IMR-90 (cell line): Measurements from ENCODE around the gene ISG20. TPM values are rescaled to one million over a fixed set of nuclear protein-coding genes. Genes with fewer than 3 reads are reported as not detected.

Experiments
- ATAC-seq: fragments of 200-7000 bp; cut with Tn5 transposase; 2 replicates; pipeline ENCODE4 v1.9.1; 2020; ENCODE audit warnings: low read depth, mild to moderate bottlenecking, moderate library complexity
- BruUV-seq: library from RNA; stranded (reverse); fragments of 400-500 nt; replicated peaks from 2 replicates; lab custom pipeline; 2021; lab: Mats Ljungman, UMichigan
- CTCF ChIA-PET: fragments of 300-600 bp; formaldehyde crosslinking; extraction: SDS; loops from one replicate; lab custom pipeline; 2021; ENCODE audit warnings: antibody characterized with exemption; lab: Yijun Ruan, JAX
- POLR2A ChIA-PET: fragments of 300-600 bp; sonication (Branson Sonifier 250); formaldehyde crosslinking; loops from one replicate; lab custom pipeline; 2022; ENCODE audit warnings: antibody characterized with exemption; ENCODE audit not compliant: unreplicated experiment; lab: Charles Lee
- DNase-seq: peaks from one replicate; pipeline ENCODE4 v3.0.0; 2013
- H2AFZ ChIP-seq: replicated peaks from 2 replicates; pipeline ENCODE3; 2013; ENCODE audit warnings: low read length, mild to moderate bottlenecking; ENCODE audit not compliant: poor library complexity
- H2AK5ac ChIP-seq: 2 replicates; pipeline ENCODE4 v1.6.1; 2013; ENCODE audit warnings: low read depth, low read length, inconsistent platforms
- H2AK9ac ChIP-seq: replicated peaks from 2 replicates; pipeline ENCODE3; 2013; ENCODE audit warnings: mild to moderate bottlenecking, low read depth, low read length, moderate library complexity; ENCODE audit not compliant: poor library complexity
- H2BK120ac ChIP-seq: 2 replicates; pipeline ENCODE4 v1.6.1; 2013; ENCODE audit warnings: low read depth, low read length, inconsistent platforms
- H2BK15ac ChIP-seq: 3 replicates; pipeline ENCODE4 v1.6.1; 2013; ENCODE audit warnings: low read depth, low read length, inconsistent platforms
- H2BK20ac ChIP-seq: 2 replicates; pipeline ENCODE4 v1.6.1; 2013; ENCODE audit warnings: low read depth, mild to moderate bottlenecking, inconsistent platforms, low read length, moderate library complexity
- H2BK5ac ChIP-seq: 2 replicates; pipeline ENCODE4 v1.6.1; 2013; ENCODE audit warnings: mild to moderate bottlenecking, low read depth, low read length, inconsistent platforms; ENCODE audit not compliant: poor library complexity, severe bottlenecking
- H3K14ac ChIP-seq: replicated peaks from 2 replicates; pipeline ENCODE4 v1.6.1; 2013; ENCODE audit warnings: low read depth, low read length, inconsistent platforms
- H3K18ac ChIP-seq: 2 replicates; pipeline ENCODE4 v1.6.1; 2013; ENCODE audit warnings: low read depth, low read length, control low read depth
- H3K23ac ChIP-seq: 2 replicates; pipeline ENCODE4 v1.6.1; 2013; ENCODE audit warnings: low read depth, low read length, inconsistent platforms
- H3K27ac ChIP-seq: 2 replicates; pipeline ENCODE4 v1.5.1; 2013; ENCODE audit warnings: mild to moderate bottlenecking, control low read depth, low read length; ENCODE audit not compliant: insufficient read depth
- H3K27me3 ChIP-seq: 2 replicates; pipeline ENCODE4 v1.6.1; 2013; ENCODE audit warnings: low read length; ENCODE audit not compliant: control insufficient read depth, insufficient read depth
- H3K36me3 ChIP-seq: 2 replicates; pipeline ENCODE4 v1.6.1; 2013; ENCODE audit warnings: low read length, mixed read lengths; ENCODE audit not compliant: control insufficient read depth, insufficient read depth
- H3K4ac ChIP-seq: 2 replicates; pipeline ENCODE4 v1.6.1; 2013; ENCODE audit warnings: low read depth, low read length, inconsistent platforms
- H3K4me1 ChIP-seq: 2 replicates; pipeline ENCODE4 v1.6.1; 2013; ENCODE audit warnings: low read length, mixed read lengths; ENCODE audit not compliant: control insufficient read depth, insufficient read depth
- H3K4me2 ChIP-seq: 2 replicates; pipeline ENCODE4 v1.6.1; 2013; ENCODE audit warnings: low read depth, mild to moderate bottlenecking, control low read depth, low read length, moderate library complexity
- H3K4me3 ChIP-seq: 2 replicates; pipeline ENCODE4 v1.5.1; 2013; ENCODE audit warnings: low read depth, mild to moderate bottlenecking, control low read depth, low read length, moderate library complexity; ENCODE audit not compliant: insufficient read depth
- H3K56ac ChIP-seq: 2 replicates; pipeline ENCODE4 v1.6.1; 2013; ENCODE audit warnings: low read length, inconsistent platforms; ENCODE audit not compliant: insufficient read depth; ENCODE audit errors: extremely low read depth
- H3K79me1 ChIP-seq, 2 experiments: 2 replicates each; pipeline ENCODE4 v1.6.1; 2013; ENCODE audit warnings: low read length in 2 of 2, inconsistent platforms in 1 of 2, low read depth in 1 of 2
- H3K9ac ChIP-seq: 2 replicates; pipeline ENCODE4 v1.6.1; 2013; ENCODE audit warnings: low read depth, low read length, control low read depth
- H3K9me1 ChIP-seq: 2 replicates; pipeline ENCODE4 v1.6.1; 2013; ENCODE audit warnings: low read length, inconsistent platforms; ENCODE audit not compliant: insufficient read depth
- H3K9me3 ChIP-seq: 2 replicates; pipeline ENCODE4 v1.6.1; 2013; ENCODE audit warnings: low read length; ENCODE audit not compliant: control insufficient read depth, insufficient read depth
- H4K20me1 ChIP-seq: 2 replicates; pipeline ENCODE4 v1.6.1; 2013; ENCODE audit warnings: low read length, inconsistent platforms; ENCODE audit not compliant: insufficient read depth
- H4K5ac ChIP-seq: 2 replicates; pipeline ENCODE4 v1.6.1; 2013; ENCODE audit warnings: mild to moderate bottlenecking, low read depth, low read length, control low read depth
- H4K8ac ChIP-seq, 2 experiments: 2 replicates each; pipeline ENCODE4 v1.6.1; 2013; ENCODE audit warnings: low read depth in 2 of 2, low read length in 2 of 2, control low read depth in 1 of 2, inconsistent platforms in 1 of 2
- H4K91ac ChIP-seq: 2 replicates; pipeline ENCODE4 v1.6.1; 2013; ENCODE audit warnings: low read depth, low read length, inconsistent platforms; ENCODE audit not compliant: insufficient read depth
- BHLHE40 ChIP-seq: fragments of 150-350 bp; IDR thresholded peaks from 2 replicates; pipeline ENCODE4 v1.6.1; 2016; ENCODE audit warnings: mild to moderate bottlenecking, low read depth, low read length
- CEBPB ChIP-seq: IDR thresholded peaks from 2 replicates; pipeline ENCODE4 v1.6.1; 2012; ENCODE audit warnings: low read depth, low read length, improper control_type of control experiment
- CHD1 ChIP-seq: IDR thresholded peaks from 2 replicates; pipeline ENCODE4 v1.6.1; 2012; ENCODE audit warnings: low read depth, low read length, improper control_type of control experiment
- CTCF ChIP-seq: conservative IDR thresholded peaks from 2 replicates; pipeline ENCODE4 v1.5.1; 2012; ENCODE audit warnings: mild to moderate bottlenecking, low read depth, low read length, improper control_type of control experiment
- FOS ChIP-seq: fragments of 150-350 bp; IDR thresholded peaks from 2 replicates; pipeline ENCODE4 v1.6.1; 2016; ENCODE audit warnings: low read depth, low read length
- MAFK ChIP-seq: IDR thresholded peaks from 2 replicates; pipeline ENCODE4 v1.6.1; 2012; ENCODE audit warnings: low read depth, low read length, improper control_type of control experiment
- MAZ ChIP-seq: IDR thresholded peaks from 2 replicates; pipeline ENCODE4 v1.6.1; 2012; ENCODE audit warnings: low read depth, mild to moderate bottlenecking, low read length, improper control_type of control experiment, moderate library complexity, borderline replicate concordance
- MXI1 ChIP-seq: IDR thresholded peaks from 2 replicates; pipeline ENCODE4 v1.6.1; 2012; ENCODE audit warnings: low read depth, mild to moderate bottlenecking, low read length, moderate library complexity, borderline replicate concordance
- NFE2L2 ChIP-seq: fragments of 150-350 bp; IDR thresholded peaks from 2 replicates; pipeline ENCODE4 v1.6.1; 2016; ENCODE audit warnings: low read depth, mild to moderate bottlenecking, low read length
- POLR2A ChIP-seq: IDR thresholded peaks from 2 replicates; pipeline ENCODE4 v1.6.1; 2012; ENCODE audit warnings: mild to moderate bottlenecking, low read depth, low read length
- RAD21 ChIP-seq: IDR thresholded peaks from 2 replicates; pipeline ENCODE4 v1.6.1; 2012; ENCODE audit warnings: low read length, improper control_type of control experiment
- RCOR1 ChIP-seq: IDR thresholded peaks from 2 replicates; pipeline ENCODE4 v1.6.1; 2012; ENCODE audit warnings: mild to moderate bottlenecking, low read length, improper control_type of control experiment; ENCODE audit not compliant: insufficient replicate concordance
- RFX5 ChIP-seq: IDR thresholded peaks from 2 replicates; pipeline ENCODE4 v1.8.0; 2012; ENCODE audit warnings: low read depth, mild to moderate bottlenecking, low read length, moderate library complexity
- SMC3 ChIP-seq: fragments of 150-350 bp; IDR thresholded peaks from 2 replicates; pipeline ENCODE4 v1.6.1; 2016; ENCODE audit warnings: low read depth, mild to moderate bottlenecking, antibody characterized with exemption, low read length, moderate library complexity
- USF2 ChIP-seq: fragments of 150-350 bp; IDR thresholded peaks from 2 replicates; pipeline ENCODE4 v1.6.1; 2017; ENCODE audit warnings: mild to moderate bottlenecking, antibody characterized with exemption, low read length, low read depth
- WGBS, 2 experiments: methylation state at CpG; one replicate each; pipeline versions ENCODE4 v1.1.5 to v1.1.7; 2013; ENCODE audit warnings: missing lambda C conversion rate in 2 of 2; ENCODE audit not compliant: insufficient read length in 1 of 2; ENCODE audit errors: extremely low coverage in 2 of 2; 5-methylcytosine and 5-hydroxymethylcytosine counted together
- dilution Hi-C: fragments of 300-500 bp; cut with HindIII; formaldehyde crosslinking; loops from one replicate; pipeline ENCODE4 v1.14.3; 2018; ENCODE audit warnings: low sequenced_read_pairs; ENCODE audit not compliant: unreplicated experiment
- in situ Hi-C: fragments of 300-500 bp; cut with MboI; formaldehyde crosslinking; loops from 3 replicates; pipeline ENCODE4 v1.14.3; 2019; ENCODE audit warnings: low sequenced_read_pairs, inconsistent platforms, mixed read lengths
- intact Hi-C: fragments of 100-400 bp; cut with micrococcal nuclease; formaldehyde crosslinking; loops from 2 replicates; pipeline ENCODE4 v1.10.0; 2022
- polyA plus RNA-seq, 3 experiments: library from polyadenylated mRNA; depleted of rRNA; stranded (reverse); fragments of >200 nt; gene quantifications; 2 replicates each; pipeline ENCODE4 v1.2.3, GENCODE V29; 2012; ENCODE audit warnings: low replicate concordance in 1 of 3
- total RNA-seq: library from RNA; depleted of rRNA; stranded (reverse); fragments of >200 nt; gene quantifications from 2 replicates; pipeline ENCODE4 v1.2.3, GENCODE V29; 2012
- TF ChIP-seq, protein P1 (sequence below): fragments of 150-350 bp; IDR thresholded peaks from 2 replicates; pipeline ENCODE4 v1.6.1; 2016; ENCODE audit warnings: low read depth, mild to moderate bottlenecking, low read length, moderate library complexity, borderline replicate concordance

Gene ISG20
- total and polyA plus RNA-seq, 2 of the 4 experiments (the other 2 are of a cell fraction): 0.72 to 1.2 TPM

DNA sequence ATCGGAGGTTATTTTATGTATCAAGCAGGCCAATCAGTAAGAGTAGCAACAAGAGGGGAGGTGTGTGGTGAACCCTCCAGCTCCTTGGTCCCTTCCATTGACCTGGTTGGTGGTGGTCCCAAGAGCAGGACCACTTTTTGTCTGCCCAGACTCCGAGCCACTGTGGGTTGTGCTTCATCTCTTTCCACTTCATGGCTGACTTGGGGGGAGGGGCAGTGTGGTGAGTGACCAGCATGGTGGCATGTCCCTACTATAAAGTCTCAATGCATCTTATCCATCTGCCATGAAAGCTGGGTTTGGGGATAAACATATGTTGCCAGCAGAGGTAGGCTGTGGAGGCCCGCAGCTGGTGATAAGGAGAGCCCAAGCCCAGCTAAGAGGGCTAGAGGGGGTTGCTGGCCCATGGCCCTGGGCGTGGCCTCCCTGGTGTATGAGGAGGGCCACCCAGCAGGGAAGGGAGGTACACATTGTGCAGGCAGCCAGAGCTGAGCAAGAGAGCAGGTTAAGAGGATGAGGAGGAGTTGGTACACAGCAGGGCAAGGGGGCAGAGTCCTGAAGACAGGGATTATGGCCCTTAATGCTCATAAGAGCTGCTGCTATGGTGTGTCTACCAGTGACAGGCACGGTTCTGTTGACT is 10.7 kb upstream of the ISG20 start:
- H2BK5ac ChIP-seq: no peak overlapping the region
- no peak overlapping the region for H2AK5ac ChIP-seq
- ChIA-PET CTCF (no interaction called here), POLR2A (interaction anchor here (1.4 kb wide), 1 partner anchor 10 kb away, joined by 4 read pairs; the partner anchor contains the start of gene ISG20)
- dilution Hi-C loops: no loop called here
- no peak overlapping the region for H4K91ac ChIP-seq
- no peak overlapping the region for H4K5ac ChIP-seq
- H3K56ac ChIP-seq: no peak overlapping the region
- DNase-seq (no peak), ATAC-seq (no peak)
- no peaks in the 10 kb centered on the region for H3K9me3 ChIP-seq
- no peak overlapping the region; the same call in 1 of the 2 replicates for H3K23ac ChIP-seq
- peaks cover 29 to 74% of the 10 kb centered on the region in 2 experiments for H3K79me1 ChIP-seq
- H4K8ac ChIP-seq: no peak overlapping the region
- no peak overlapping the region for H3K4me2 ChIP-seq
- no peak overlapping the region; the same call in 1 of the 2 replicates for H3K27ac ChIP-seq
- H3K4ac ChIP-seq: no peak overlapping the region
- in situ Hi-C loops: no loop called here
- no peak overlapping the region for H3K14ac ChIP-seq
- H2BK15ac ChIP-seq: no peak overlapping the region
- peaks cover 95% of the 10 kb centered on the region for H4K20me1 ChIP-seq
- no peak overlapping the region for H3K18ac ChIP-seq
- H3K9ac ChIP-seq: no peak overlapping the region
- no peak overlapping the region for H2BK20ac ChIP-seq
- peaks cover 67% of the 10 kb centered on the region for H3K36me3 ChIP-seq
- intact Hi-C loops: no loop called here
- BruUV-seq: no TSS peak
- no peak for TF ChIP-seq RFX5
- no peak for TF ChIP-seq CEBPB
- TF ChIP-seq FOS: no peak
- no peak for TF ChIP-seq CTCF
- TF ChIP-seq BHLHE40: no peak
- no peak for TF ChIP-seq RCOR1
- TF ChIP-seq MXI1: no peak
- no peak for TF ChIP-seq CHD1
- TF ChIP-seq SMC3: no peak
- no peak for TF ChIP-seq POLR2A
- TF ChIP-seq NFE2L2: no peak
- no peak for TF ChIP-seq MAFK
- TF ChIP-seq RAD21: no peak
- TF ChIP-seq, protein P1, sequence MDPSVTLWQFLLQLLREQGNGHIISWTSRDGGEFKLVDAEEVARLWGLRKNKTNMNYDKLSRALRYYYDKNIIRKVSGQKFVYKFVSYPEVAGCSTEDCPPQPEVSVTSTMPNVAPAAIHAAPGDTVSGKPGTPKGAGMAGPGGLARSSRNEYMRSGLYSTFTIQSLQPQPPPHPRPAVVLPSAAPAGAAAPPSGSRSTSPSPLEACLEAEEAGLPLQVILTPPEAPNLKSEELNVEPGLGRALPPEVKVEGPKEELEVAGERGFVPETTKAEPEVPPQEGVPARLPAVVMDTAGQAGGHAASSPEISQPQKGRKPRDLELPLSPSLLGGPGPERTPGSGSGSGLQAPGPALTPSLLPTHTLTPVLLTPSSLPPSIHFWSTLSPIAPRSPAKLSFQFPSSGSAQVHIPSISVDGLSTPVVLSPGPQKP: no peak
- TF ChIP-seq MAZ: no peak
- no peak for TF ChIP-seq USF2
- no peak overlapping the region for H2BK120ac ChIP-seq
- no peak overlapping the region for H2AFZ ChIP-seq
- H3K27me3 ChIP-seq: no peaks in the 10 kb centered on the region
- H3K9me1 ChIP-seq: peaks cover 41% of the 10 kb centered on the region
- H2AK9ac ChIP-seq: no peak overlapping the region
- peaks cover 34% of the 10 kb centered on the region for H3K4me1 ChIP-seq
- WGBS, 2 experiments: 100% methylated on average over 1 of the region's 5 CpGs; no CpG with 5 or more reads in 1 of the 2 experiments
- H3K4me3 ChIP-seq: no peak overlapping the region
